Globus pallidus (tissue), 1 donor: ENCODE results near the gene BMPER.

Source experiments
- DNase-seq: peaks from one replicate; pipeline ENCODE4 v3.0.0-alpha.2; 2015; ENCODE audit warnings: low spot score

Gene BMPER

DNA sequence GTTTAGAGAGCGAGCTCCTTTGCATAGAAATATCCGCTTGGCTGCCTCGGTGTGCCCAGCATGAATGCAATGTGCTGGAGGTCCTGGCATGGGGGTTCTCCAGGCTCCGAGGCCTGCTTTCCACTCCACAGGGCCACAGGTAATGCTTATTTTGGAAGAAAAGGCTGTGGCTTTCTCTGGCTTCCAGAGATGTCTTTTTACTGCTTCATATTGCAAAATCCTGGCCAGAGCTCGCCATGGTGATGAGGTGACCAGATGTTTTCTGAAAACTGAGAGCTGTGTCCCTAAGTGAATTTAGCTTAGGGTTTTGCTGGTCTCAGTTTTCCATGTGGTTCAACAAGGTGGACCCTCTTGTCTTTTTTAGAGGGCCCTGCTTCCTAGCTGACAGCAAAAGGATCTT lies 65.2 kb downstream of the BMPER start:
- DNase-seq = no peak

GRCh38 chr7:33971106-33971505 lies 65.8 kb downstream of the BMPER start:
- no peak for DNase-seq

GRCh38 chr7:33973231-33974015 lies 68.1 kb downstream of the BMPER start:
- no peak for DNase-seq

DNA sequence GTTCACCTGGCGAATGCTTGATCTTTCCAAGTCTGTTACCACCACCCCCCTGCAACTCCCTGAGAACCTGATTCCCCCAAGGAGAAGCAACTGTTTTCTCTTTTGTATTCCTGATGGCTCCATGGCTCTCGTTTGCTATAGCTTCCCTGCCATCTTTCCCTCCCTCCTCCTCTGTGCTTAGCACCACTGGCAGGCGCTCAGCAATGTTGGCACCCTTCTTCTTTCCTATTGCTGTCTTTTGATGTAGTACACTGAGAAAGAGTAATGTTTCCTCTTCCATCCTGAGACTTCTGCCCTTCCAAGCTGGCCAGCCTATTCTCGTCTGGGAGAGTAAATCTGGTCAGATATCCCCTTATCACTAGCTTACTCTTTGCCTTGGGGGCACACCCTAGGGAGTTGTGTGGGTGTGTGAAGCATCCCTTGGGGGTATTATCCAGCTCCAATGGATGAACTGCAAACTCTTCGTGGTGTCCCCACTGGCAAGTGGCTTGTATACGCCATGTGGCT lies 74.0 kb downstream of the BMPER start:
- DNase-seq = no peak

- DNase-seq = no peak
Observed at GRCh38 chr7:33979807-33980355, 74.5 kb downstream of the BMPER start.

- DNase-seq = no peak
Observed at GRCh38 chr7:33981226-33981625, 75.9 kb downstream of the BMPER start.

GRCh38 chr7:33981671-33982424 lies 76.5 kb downstream of the BMPER start:
- no peak for DNase-seq

GRCh38 chr7:33982425-33982786 lies 77.1 kb downstream of the BMPER start:
- no peak for DNase-seq

DNA sequence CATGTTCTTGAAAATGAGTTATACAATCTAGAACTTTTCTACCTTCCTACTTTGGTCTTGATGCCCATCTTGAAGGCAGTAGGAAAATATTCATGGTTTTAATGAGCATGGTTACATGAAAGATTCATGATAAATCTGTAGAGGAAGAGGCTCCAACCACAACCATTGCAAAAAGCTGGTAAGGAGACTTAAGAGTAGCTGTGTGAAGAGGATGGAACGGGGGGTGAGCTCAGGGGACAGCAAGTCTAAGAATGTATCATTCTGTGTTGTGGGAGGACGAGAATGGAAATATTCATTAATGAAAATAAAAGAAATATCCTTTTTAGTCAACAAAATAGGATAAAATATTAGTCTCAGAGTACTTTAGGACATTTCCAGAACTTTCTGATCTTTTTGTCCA lies 81.1 kb downstream of the BMPER start:
- no peak for DNase-seq

DNA sequence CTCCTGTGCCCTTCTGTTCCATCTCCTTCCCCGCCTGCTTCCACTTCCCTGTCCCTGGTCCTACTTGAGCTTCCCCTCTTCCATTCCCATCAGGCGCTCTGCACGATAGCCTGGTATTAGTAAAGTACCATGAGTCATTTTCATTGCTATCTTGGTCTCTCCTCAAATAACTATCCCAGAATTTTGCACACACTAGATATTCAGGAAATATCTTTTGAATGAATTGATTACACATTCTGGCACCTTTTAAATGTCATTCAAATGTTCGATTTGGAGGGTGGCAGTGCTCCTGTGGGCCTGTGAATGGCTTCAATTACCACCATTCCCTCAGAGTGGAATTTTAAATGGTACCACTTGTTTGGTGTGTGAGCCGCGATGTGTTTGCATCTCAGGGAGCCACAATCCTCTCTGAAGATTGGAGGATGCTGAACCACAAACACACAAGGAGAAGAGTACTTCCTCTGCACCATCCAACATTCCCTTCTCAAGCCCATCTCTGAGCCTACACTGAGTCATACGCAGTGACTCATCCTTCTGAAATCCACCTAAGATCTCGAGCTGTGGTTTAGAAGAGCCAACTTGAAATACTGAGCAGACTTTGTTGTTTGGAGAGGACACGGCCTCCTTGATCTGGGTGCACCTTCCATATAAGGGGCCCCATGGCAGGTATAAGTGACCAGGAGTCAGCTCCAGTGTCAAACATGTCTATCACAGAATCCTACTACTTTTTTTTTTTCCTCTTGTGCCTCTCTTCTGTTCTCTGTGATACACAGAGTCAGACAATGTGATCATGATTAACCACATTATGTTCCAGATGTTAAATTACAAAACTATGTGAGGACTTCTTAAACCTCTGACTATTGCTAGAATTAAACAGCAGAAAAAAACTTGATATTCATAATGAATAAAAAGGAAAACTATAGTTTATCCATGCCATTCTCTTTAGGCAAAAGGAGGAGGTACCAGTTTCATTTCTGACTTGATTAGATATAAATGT lies 81.9 kb downstream of the BMPER start:
- no peak for DNase-seq

DNA sequence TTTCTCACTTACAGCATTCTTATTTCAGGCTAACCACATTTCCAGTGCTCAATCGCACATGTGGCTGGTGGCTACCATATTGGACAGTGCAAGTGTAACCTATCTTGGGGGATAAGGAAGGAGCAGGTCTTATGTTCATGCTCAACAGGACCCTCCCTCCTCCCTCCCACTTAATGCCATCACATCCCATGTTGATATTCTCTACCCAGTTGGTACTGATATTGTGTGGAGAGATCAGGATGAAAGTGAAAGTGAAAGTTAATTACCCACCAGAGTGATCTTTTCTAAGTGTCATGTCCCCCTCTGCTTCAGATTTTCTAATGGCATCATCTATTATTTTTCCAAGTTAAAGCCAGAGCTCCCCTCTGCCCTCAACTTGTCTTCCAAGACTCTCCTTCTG lies 91.6 kb downstream of the BMPER start:
- DNase-seq = no peak

DNA sequence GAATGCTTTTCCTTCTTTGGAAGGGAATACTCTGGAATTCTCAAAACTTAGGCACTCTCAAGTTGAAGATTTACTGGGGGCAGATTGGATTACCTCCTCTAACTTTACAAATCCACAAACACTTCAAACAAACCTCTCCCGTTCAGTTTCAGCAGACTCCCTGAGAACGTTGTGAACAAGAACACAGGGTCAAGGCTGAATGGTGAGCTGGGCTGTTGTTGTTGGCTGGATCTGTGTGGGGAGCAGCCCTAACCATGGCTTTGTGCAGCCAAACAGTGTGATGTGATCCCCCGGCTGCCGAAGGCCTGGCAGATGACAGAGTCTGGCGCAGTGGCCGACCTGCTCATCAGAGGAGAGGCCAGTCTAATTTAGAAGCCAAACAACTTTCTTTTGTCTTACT lies 93.1 kb downstream of the BMPER start:
- no peak for DNase-seq

DNA sequence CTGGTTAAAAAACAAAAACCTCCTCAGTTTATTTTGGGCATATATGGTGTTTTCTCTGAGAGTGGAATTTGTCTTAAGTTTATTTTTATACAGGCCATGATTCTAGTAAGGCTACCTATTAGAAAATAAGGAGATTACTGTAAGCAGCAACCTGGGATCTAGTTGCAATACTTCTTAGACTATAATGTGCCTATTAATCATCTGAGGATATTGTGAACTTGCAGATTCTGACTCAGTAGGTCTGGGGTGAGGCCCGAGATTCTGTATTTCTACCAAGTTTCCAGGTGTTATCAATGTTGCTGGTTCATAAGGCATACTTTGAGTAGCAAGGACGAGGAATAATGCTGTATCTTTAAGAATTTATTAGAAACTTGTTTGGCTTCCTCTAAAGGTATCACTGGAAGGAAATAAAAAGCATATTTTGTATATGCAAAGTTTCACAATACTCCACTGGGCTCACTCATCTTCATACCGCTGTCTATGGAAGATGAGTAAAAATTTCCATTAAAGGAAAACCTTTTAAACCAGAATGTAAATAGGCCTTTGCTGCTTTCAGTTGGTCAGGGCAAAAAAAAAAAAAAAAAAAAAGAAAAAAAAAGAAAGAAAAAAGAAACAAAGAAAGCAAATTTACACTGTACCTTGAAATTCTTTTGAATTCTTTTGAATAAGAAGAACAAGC lies 105.8 kb downstream of the BMPER start:
- no peak for DNase-seq

DNA sequence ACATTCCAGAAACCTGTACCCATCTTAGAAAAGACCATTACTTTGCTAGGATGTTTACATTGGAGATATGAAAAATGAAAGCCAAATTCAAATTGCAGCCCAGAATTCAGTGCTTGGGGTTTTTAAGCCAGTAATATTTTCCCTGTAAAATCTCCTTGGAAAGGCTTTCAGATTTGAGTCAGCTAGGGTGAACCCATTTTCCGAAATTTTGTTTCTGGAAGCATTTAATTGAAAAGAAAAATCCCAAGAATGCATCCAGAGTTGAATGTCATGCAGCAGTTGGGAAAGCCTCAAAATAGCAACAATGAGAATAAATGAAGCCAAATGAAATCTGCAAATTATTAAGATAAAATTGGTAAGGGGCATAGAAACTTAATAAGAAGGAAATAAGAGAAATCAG lies 106.4 kb downstream of the BMPER start:
- DNase-seq = no peak

DNA sequence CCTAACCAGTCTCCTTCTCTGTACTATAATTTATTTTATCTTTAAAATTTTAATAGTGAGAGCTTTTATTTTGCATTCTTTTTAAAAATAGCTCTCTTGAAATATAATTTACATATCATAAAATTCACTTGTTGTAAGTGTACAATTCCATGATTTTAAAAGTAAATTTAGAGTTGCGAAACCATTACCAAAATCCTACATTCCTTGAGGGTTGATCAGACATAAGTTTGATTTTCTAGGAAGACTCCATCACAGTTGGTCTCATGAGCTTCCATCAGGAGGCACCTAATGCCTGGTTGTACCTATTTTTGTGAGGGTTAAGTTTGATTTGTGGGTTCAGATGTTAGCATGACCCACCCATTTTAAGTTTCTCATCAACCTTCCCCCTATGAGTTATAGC lies 108.1 kb downstream of the BMPER start:
- no peak for DNase-seq

- DNase-seq = no peak
Observed at GRCh38 chr7:34015651-34016050, 110.3 kb downstream of the BMPER start.

- DNase-seq = no peak
Observed at GRCh38 chr7:34016876-34017275, 111.5 kb downstream of the BMPER start.

DNA sequence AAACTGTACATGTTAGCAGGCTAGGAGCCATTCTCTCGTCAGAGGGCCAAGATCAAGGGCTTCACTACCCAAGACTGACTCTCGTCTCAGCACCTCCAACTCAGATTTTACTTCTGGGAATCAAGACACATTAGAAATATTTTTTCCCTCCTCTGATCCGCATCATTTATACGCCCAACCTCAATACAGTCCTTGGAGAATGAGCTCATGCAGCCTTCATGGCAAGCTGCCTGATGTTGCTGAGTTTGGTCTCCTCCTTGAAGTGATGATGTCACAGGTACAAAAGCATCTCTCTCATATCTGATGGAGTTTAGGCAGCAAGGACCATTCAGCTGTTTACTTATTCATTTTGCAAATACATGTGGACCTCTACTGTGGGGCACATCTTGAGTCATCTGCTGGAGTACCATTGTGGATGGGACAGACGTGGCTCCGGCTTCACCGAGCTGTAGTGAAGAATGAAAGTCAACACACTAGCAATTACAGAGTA lies 114.0 kb downstream of the BMPER start:
- no peak for DNase-seq

- DNase-seq = no peak
Observed at GRCh38 chr7:34022626-34023025, 117.3 kb downstream of the BMPER start.

DNA sequence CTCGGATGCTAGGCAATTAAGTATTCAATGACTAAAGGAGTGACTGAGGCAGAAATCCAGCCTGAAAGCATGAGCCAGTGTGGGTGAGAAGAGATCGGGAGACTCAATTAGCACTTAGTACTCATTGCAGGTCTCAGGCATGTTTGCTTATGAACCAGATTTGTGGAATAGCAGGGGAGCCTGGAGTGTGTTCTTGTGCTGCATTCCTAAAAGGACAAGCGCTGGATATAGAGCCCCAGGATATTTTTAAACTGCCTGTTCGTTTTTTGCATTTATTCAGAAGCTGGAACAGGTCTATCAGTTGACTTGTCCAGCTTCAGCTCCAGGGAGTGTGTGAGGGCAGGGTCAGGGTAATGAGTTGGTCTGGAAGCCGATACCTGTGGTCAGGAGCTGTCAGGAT lies 120.3 kb downstream of the BMPER start:
- no peak for DNase-seq
